Measurements from ENCODE around the gene OR1D5. TPM values are rescaled to one million over a fixed set of nuclear protein-coding genes. Genes with fewer than 3 reads are reported as not detected.

Gene OR1D5
- total and polyA plus RNA-seq, 2 donors (not counting 3 experiments of a cell fraction or from before 2014, with no cell fraction given) = not detected

DNA sequence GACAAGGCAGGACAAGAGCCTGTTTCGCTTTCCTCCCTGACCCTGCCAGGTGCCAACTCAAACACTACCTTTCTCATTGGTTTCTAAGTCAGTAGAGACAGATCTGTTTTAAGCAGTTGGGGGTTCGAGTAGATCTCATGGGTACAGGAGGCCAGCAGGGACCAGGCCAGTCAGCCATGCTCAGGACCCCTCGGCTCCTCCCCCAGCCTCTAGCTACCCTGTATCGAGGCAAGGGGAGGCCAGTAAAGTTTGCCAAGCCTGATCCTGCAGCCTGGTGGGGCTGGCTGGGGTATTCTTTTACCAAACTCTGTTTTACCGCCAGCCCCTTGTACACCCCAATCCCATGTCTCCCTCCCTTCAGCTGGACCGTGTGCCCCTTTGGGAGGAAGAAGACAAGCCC lies 26.6 kb downstream of the OR1D5 start:
- TF ChIP-seq POLR2AphosphoS5 (IDR thresholded peaks at IDR 0.05; ENCODE audit: insufficient read depth, low read depth, low read length) (no peak), JUN (IDR thresholded peaks at IDR 0.05; ENCODE audit: borderline replicate concordance, insufficient read depth, insufficient read length, low read depth) (no peak), MYC (IDR thresholded peaks at IDR 0.05; ENCODE audit: low read depth, low read length) (no peak), POLR2A (IDR thresholded peaks at IDR 0.05; ENCODE audit: low read depth, low read length) (no peak), EZH2 (IDR thresholded peaks at IDR 0.05; ENCODE audit: borderline replicate concordance, low read depth, low read length, severe bottlenecking) (no peak), FOS (IDR thresholded peaks at IDR 0.05; ENCODE audit: borderline replicate concordance, insufficient read depth, low read length) (no peak)
- TF ChIP-seq, protein P1, sequence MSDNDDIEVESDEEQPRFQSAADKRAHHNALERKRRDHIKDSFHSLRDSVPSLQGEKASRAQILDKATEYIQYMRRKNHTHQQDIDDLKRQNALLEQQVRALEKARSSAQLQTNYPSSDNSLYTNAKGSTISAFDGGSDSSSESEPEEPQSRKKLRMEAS (IDR thresholded peaks at IDR 0.05; ENCODE audit: insufficient read depth, insufficient read length) = no peak
- TF ChIP-seq, protein P2, sequence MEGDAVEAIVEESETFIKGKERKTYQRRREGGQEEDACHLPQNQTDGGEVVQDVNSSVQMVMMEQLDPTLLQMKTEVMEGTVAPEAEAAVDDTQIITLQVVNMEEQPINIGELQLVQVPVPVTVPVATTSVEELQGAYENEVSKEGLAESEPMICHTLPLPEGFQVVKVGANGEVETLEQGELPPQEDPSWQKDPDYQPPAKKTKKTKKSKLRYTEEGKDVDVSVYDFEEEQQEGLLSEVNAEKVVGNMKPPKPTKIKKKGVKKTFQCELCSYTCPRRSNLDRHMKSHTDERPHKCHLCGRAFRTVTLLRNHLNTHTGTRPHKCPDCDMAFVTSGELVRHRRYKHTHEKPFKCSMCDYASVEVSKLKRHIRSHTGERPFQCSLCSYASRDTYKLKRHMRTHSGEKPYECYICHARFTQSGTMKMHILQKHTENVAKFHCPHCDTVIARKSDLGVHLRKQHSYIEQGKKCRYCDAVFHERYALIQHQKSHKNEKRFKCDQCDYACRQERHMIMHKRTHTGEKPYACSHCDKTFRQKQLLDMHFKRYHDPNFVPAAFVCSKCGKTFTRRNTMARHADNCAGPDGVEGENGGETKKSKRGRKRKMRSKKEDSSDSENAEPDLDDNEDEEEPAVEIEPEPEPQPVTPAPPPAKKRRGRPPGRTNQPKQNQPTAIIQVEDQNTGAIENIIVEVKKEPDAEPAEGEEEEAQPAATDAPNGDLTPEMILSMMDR (IDR thresholded peaks at IDR 0.05; ENCODE audit: extremely low read depth in 1 of 2, insufficient read depth in 1 of 2, low read depth in 1 of 2, low read length in 2 of 2) = no peak
- Histone ChIP-seq H3K4me2 (ENCODE audit: insufficient read depth, low read length) (no peak overlapping the region), H3K9me1 (replicated peaks; ENCODE audit: control insufficient read depth, extremely low read depth, insufficient read depth, low read length) (no peaks in the 10 kb centered on the region), H2AFZ (ENCODE audit: low read depth, low read length) (no peak overlapping the region), H4K20me1 (replicated peaks; ENCODE audit: control insufficient read depth, extremely low read depth, insufficient read depth, low read length) (no peaks in the 10 kb centered on the region), H3K79me2 (ENCODE audit: control insufficient read depth, insufficient read depth, low read length) (no peaks in the 10 kb centered on the region), H3K36me3 (ENCODE audit: control insufficient read depth in 2 of 2, extremely low read depth in 1 of 2, insufficient read depth in 2 of 2, low read length in 2 of 2) (no peaks in the 10 kb centered on the region), H3K4me3 (replicated peaks in 1 of 3; ENCODE audit: insufficient read depth in 1 of 3, low read depth in 1 of 3, low read length in 3 of 3) (no peak overlapping the region), H3K27me3 (ENCODE audit: control insufficient read depth in 2 of 2, insufficient read depth in 2 of 2, low read length in 2 of 2) (peaks cover 2 to 7% of the 10 kb centered on the region in 2 experiments), H3K9ac (replicated peaks; ENCODE audit: extremely low read depth, insufficient read depth, low read length) (no peak overlapping the region), H3K27ac (ENCODE audit: insufficient read depth, low read depth, low read length) (no peak overlapping the region), H3K9me3 (replicated peaks; ENCODE audit: control insufficient read depth, insufficient read depth, low read length) (no peaks in the 10 kb centered on the region), H3K4me1 (ENCODE audit: control insufficient read depth, extremely low read depth, insufficient read depth, low read length) (no peaks in the 10 kb centered on the region)
- ChIA-PET POLR2A (no interaction called here), CTCF (interaction anchor here (1.0 kb wide), 1 partner anchor 8 kb away, joined by 3 read pairs; no protein-coding TSS in a partner anchor)
- intact Hi-C loops (cut with micrococcal nuclease) = no loop called here
- FAIRE-seq (no peak), DNase-seq (ENCODE audit: low read depth, low spot score) (no peak)
- BruUV-seq (replicated peaks) = no TSS peak
- dilution Hi-C loops (cut with MboI; ENCODE audit: extremely low pct_ligation_motif_present, low sequenced_read_pairs) = no loop called here
